Daoy (cell line): Measurements from ENCODE around the gene ZNF22. TPM values are rescaled to one million over a fixed set of nuclear protein-coding genes. Genes with fewer than 3 reads are reported as not detected.
A peak's percentile ranks its signal among the peaks of the same experiment; 100 is the strongest.

ENCODE experiments used
- DNase-seq: peaks from one replicate; pipeline ENCODE4 v3.0.0-alpha.2; 2015; ENCODE audit warnings: low read depth
- total RNA-seq: library from RNA; depleted of rRNA; stranded (reverse); fragments of >200 nt; shearing (Covaris generic); gene quantifications from 2 replicates; pipeline ENCODE4 v1.2.3, GENCODE V29; 2014

Gene ZNF22
- total RNA-seq, 1 experiment from 2014 or later, result 31.5 TPM

- no peak for DNase-seq
These were observed 9.2 kb upstream of the ZNF22 start for GRCh38 chr10:44991571-44991970.

- DNase-seq, result no peak
These were observed 8.5 kb upstream of the ZNF22 start for GRCh38 chr10:44992070-44992731.

- DNase-seq, result no peak
These were observed 7.9 kb upstream of the ZNF22 start for GRCh38 chr10:44992732-44993225.

GRCh38 chr10:44993226-44993921 is 7.3 kb upstream of the ZNF22 start:
- DNase-seq, result no peak

GRCh38 chr10:44993922-44994751 is 6.6 kb upstream of the ZNF22 start:
- no peak for DNase-seq

GRCh38 chr10:44994752-44995530 is 5.8 kb upstream of the ZNF22 start:
- no peak for DNase-seq

- DNase-seq, result no peak
These were observed 5.2 kb upstream of the ZNF22 start for GRCh38 chr10:44995581-44995913.

- no peak for DNase-seq
These were observed 4.6 kb upstream of the ZNF22 start for GRCh38 chr10:44995914-44996669.

- DNase-seq, result no peak
These were observed 3.5 kb upstream of the ZNF22 start for GRCh38 chr10:44997105-44997748.

GRCh38 chr10:44998146-44998631 is 2.5 kb upstream of the ZNF22 start:
- no peak for DNase-seq

GRCh38 chr10:45000138-45000751 is 478 bp upstream of the ZNF22 start:
- no peak for DNase-seq

- DNase-seq, result peak; percentile 70
These were observed 842 bp downstream of the ZNF22 start for GRCh38 chr10:45001381-45002148.

GRCh38 chr10:45003432-45004000 is 2.8 kb downstream of the ZNF22 start:
- DNase-seq, result no peak

GRCh38 chr10:45004661-45005060 is 3.9 kb downstream of the ZNF22 start:
- no peak for DNase-seq

- DNase-seq, result no peak
These were observed 4.6 kb downstream of the ZNF22 start for GRCh38 chr10:45005284-45005683.

- no peak for DNase-seq
These were observed 5.7 kb downstream of the ZNF22 start for GRCh38 chr10:45006276-45007030.

- DNase-seq, result peak; percentile 74
These were observed 7.9 kb downstream of the ZNF22 start for GRCh38 chr10:45008524-45009161.
